HG03378 (cell line): ENCODE measurements around the gene TSPAN16.

Source experiments
- ATAC-seq: cut with Tn5 transposase; IDR thresholded peaks from one replicate; pipeline ENCODE4 v1.9.1; 2021; ENCODE audit warnings: mild to moderate bottlenecking, moderate library complexity; ENCODE audit not compliant: unreplicated experiment

The TSPAN16 gene, protein sequence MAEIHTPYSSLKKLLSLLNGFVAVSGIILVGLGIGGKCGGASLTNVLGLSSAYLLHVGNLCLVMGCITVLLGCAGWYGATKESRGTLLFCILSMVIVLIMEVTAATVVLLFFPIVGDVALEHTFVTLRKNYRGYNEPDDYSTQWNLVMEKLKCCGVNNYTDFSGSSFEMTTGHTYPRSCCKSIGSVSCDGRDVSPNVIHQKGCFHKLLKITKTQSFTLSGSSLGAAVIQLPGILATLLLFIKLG

DNA sequence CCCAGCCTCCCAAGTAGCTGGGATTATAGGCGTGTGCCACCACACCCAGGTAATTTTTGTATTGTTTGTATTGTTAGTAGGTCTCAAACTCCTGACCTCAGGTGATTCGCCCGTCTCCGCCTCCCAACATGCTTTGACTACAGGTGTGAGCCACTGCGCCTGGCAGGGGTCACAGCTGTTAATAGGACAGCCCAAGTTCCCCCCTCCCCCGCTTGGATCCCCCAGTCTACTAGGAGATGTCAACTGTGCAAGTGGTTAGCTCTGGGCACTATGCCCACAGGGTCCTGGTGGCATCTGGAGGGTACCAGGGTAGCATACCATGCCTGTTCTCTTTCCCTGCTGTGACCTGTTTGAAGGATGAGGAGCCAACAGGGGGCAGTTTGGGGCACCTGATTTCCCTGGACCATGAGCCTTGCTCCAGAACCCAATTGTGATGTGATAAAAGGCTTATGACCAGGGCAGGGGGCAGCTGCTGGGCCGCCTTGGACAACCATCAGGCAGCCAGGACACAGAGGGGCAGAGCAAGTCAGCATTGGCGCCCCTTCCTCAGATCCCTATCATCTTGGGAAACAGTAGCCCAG lies at the start of gene TSPAN16:
TSPAN16 (plus strand) TSS at position 496 of the 581 bp plus-strand sequence. CDS start 138 bp downstream, outside the sequence.
- ATAC-seq: no peak

GRCh38 chr19:11246941-11247340 lies 49.0 kb upstream of the TSPAN16 start:
- ATAC-seq: no peak

- ATAC-seq: no peak
Measured at GRCh38 chr19:11247391-11247790, 48.6 kb upstream of the TSPAN16 start.

DNA sequence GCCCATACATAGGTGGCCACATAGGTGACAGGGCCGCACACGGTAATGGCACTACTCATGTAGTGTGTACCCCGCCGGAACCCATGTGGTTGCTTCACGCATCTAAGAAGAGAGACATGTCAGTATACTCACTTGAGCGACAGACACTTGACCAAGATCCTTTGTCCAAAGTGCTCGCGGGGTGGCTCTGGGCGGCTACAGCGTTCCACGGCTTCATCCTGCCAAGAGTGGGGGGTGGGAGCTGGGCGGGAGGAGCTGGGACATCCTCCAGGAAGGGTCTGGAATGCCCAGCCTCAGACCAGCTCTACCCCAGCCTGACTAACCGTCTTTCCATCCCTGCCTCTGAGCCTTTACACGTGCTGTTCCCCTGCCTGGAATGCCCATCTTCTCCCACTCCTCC lies 48.0 kb upstream of the TSPAN16 start:
- ATAC-seq: no peak

DNA sequence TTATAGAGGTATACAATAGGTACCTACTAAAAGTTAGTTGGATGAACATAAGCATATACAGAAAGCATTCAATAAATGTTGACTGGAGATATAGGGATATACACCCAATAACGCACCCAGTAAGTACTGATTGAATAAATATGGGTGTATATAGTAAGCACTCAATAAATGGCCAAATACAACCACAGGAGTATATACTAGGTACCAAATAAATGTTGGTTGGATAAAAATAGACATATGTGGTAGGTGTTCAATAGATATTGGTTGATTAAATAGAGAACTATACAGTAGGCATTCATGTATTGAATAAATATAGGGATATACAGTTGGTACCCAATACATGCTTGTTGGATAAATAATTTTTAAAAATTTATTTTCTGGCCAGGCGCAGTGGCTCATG lies 47.1 kb upstream of the TSPAN16 start:
- no peak for ATAC-seq

DNA sequence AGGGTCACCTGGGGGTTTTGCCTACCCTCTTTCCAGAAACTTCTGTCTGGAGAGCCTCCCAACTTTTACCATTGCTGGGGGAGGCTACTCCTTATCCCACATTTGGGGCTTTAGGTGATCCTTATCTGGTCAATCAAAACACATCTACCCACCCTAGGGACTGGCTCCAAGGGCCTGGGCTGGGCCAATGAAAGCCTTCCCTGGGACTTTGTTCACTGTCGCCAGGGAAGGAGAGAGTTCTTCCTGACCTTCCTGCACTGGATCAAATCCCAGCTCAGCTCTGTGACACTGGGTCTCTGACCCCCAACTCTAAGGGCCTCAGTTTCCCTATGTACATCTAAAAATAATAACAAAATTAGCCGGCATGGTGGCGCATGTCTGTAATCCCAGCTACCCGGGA lies 44.7 kb upstream of the TSPAN16 start:
- ATAC-seq: no peak

GRCh38 chr19:11251650-11252314 lies 44.2 kb upstream of the TSPAN16 start:
- ATAC-seq: no peak

GRCh38 chr19:11252665-11253355 lies 43.1 kb upstream of the TSPAN16 start:
- ATAC-seq: no peak

DNA sequence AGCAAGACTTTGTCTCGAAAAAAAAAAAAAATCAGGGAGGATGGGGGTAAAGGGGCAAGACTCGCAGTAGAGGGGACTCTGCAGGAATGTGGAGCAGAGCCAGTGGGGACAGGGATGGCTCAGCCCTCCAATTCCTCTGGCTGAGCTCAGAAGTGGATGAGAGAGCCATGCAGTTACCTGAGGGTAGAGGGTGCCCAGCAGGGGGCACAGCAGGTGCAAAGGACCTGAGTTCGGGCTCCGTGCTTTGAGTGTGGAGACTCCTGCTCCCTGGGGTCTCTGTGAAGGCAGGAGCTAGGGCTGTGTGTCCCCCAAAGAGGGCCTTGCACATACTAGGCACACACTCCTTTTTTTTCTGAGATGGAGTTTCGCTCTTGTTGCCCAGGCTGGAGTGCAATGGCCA lies 41.3 kb upstream of the TSPAN16 start:
- ATAC-seq: no peak

GRCh38 chr19:11256189-11256588 lies 39.8 kb upstream of the TSPAN16 start:
- ATAC-seq: no peak

GRCh38 chr19:11257846-11258380 lies 38.0 kb upstream of the TSPAN16 start:
- ATAC-seq: no peak

DNA sequence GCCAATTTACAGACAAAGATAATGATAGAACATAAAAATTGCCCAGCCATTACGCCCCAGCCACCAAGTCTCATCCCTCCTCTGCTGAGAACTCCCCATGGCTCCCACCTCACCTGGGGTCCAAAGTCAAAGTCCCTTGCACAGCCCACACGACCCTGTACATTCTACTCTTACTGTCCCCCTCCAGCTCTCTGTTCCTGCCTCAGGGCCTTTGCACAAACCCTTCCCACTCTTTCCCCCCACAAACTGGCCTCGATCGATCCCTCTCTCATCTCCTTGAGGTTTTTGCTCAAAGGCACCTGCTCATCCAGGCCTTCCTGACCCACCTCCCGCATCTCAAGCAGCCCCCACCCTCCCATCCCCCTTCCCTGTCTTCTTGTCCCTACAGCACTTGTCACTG lies 35.0 kb upstream of the TSPAN16 start:
- no peak for ATAC-seq

GRCh38 chr19:11261431-11261970 lies 34.5 kb upstream of the TSPAN16 start:
- ATAC-seq: no peak

GRCh38 chr19:11261971-11262839 lies 33.8 kb upstream of the TSPAN16 start, which contains the start of gene DOCK6:
DOCK6 (minus strand) TSS chr19:11262524; CDS start chr19:11262440, 84 bp downstream.
- no peak for ATAC-seq

DNA sequence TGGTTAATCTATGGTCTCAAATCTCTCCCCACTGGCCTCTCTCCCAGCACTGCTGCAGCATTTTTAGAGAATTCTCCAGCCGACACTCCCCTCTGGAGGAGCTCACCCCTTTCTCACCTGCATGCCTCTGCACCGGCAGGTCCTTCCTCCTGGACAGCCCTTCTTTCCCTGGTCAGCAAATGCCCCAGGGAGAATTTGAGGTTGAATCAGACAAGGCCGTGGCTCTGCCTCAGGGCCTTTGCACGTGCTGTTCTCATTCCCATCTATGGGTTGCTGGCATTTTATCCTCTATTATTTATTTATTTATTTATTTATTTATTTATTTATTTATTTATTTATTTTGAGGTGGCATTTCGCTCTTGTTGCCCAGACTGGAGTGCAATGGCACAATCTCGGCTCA lies 32.2 kb upstream of the TSPAN16 start:
- ATAC-seq: no peak

DNA sequence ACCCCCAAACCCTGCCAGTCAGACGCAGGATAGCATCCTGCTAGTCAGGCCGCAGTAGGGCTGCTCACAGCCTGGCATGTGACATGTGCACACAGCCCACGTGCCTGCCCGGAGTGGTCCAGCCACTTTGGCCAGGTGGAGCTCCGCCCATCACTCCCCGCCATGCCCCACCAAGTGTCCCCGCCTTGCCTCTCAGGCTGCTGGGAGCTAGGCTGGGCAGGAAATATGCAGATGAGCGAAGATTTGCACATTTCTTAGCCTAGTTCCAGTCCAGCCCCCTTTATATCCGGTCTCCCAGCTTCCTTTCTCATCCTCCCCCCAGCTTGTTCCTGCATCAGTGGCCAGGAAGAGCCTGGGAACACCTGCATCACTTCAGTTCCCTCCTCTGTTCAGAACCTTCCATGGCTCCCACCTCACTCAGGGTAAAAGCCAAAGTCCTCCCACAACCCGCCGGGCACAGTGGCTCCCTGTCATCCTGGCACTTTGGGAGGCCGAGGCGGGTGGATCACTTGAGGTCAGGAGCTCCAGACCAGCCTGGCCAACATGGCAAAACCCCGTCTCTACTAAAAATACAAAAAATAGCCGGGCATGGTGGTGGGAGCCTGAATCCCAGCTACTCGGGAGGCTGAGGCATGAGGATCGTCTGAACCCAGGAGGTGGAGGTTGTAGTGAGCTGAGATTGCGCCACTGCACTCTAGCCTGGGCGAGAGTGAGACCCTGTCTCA lies 31.3 kb upstream of the TSPAN16 start:
- ATAC-seq: no peak

DNA sequence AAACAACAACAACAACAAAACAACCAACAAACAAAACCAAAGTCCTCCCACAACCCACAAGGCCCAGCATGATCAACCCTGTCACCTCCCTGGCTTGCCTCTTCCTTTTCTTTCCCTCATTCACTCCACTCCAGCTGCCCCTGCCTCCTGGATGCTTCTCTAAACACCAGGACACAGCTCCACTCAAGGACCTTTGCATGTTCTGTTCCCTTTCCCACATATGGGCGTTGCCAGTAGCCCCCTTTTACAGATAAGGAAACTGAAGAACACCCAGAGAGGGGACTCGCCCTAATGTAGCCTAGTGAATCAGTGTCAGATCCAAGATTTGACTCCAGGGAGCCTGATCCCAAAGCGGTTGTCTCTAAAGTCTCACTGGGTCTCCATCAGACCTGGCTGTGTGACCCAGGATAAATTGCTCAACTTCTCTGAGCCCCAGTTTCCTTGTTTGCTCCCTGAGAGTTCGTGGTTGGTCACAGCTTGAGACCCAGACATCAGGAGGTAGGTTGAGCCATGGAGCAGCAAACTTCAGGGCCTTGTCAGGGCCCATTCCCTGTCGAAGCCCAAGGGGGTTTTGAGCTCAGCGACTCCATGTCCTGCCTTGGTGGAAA lies 30.7 kb upstream of the TSPAN16 start:
- ATAC-seq: no peak

- ATAC-seq: no peak
Measured at GRCh38 chr19:11265785-11266236, 30.1 kb upstream of the TSPAN16 start.
